Inferior parietal cortex (tissue), 1 donor: ENCODE measurements around the gene ZNF677.
"Not testable (repeated sequence)": the region's sequence is repeated elsewhere in the genome, so short reads cannot be mapped to it uniquely, and the experiment has no call there.

Experiments
- DNase-seq: peaks from one replicate; pipeline ENCODE4 v3.0.0-alpha.2; 2016; ENCODE audit errors: extremely low spot score

The ZNF677 gene

DNA sequence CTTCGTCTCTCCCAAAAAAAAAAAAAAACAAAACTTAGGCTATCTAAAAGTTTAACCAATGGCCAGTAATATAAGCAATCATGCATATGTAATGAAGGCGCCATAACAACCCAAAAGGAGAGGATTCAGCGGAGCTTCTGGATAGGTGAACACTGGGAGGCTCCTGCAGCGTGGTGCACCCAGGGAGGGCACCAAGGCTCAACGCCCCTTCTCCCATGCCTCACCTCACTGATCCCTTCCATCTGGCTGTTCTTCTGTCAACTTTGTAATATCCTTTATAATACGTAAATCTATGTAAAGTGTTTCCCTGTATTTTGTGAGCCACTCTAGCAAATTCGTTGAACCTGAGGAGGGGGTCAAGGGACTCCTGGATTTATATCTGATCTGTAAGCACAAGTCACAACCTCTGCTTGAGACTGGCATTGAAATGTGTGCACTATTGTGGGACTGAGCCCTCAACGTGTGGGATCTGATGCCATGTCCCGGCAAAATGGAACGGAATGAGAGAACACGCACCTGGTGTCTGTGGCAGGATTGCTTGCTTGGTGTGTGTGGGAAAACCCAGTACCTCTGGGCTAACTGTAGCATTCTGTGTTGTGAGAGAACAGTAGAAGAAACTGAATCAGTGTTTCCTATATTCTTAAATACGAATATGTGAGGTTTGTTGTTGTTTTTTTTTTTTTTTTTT is 61.0 kb downstream of the ZNF677 start:
- DNase-seq, result no peak

DNA sequence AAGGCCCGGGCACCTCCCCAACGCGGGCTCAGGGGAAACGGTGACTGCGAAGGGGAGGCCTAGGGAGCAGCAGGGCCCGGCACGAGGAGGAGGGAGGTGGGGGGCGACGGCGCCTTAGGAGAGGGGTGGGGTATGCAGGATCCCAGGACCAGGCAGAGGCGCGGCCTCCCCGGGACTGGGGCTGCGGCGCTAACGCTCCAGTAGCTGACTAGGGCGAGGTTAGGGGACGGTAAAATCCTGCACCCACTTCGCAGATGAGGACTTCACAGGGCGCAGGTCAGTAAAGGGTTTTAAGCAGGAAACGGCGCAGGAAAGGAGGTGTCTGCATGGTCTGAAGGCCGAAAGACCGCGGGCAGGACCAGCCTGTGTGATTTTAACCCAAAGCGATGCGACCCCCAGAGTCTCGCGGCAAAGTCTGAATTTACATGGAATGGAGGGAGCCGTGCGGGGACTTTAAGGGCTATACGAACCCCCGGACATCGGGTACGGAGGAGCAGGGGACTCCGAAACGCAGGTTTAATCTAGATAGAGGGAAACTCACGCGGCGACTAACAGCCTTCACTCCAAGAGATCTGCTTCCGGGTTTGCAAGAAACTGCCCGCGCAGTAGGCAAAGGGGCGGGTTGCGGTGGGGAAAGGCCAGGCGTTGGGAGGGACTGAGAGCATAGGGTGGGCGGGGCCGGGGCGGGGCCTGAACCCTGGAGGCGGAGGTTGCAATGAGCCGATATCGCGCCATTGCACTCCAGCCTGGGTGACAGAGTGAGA is 61.7 kb downstream of the ZNF677 start, which contains the start of gene ZNF665:
ZNF665 (minus strand) TSS at position 588 of the 764 bp plus-strand sequence. CDS start 10,460 bp downstream, outside the sequence.
- DNase-seq, result peak; percentile 84

DNA sequence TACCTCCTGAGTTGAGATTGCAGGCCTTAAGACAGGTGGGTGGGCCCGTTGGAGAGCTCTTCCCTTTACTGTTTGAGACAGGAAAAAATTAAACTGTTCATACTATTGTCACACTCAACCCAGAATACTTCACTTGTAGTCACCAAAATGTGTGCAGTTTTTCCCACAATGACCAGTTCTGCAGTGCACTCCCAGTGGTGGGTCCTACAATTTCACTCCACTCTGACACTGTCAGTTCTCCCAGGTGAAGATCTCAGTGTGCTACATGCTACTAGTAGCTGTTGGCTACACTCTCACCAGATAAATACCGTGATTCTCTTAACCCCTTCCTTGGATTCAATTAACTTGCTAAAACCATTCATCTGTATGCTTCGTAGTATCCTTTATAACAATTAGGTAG is 64.4 kb downstream of the ZNF677 start:
- DNase-seq, result no peak

- not testable (repeated sequence) for DNase-seq
Measured at GRCh38 chr19:53189691-53190198, 64.9 kb downstream of the ZNF677 start.
